ENCODE measurements around the gene EHD2. TPM values are rescaled to one million over a fixed set of nuclear protein-coding genes. Genes with fewer than 3 reads are reported as not detected.

EHD2 gene, protein sequence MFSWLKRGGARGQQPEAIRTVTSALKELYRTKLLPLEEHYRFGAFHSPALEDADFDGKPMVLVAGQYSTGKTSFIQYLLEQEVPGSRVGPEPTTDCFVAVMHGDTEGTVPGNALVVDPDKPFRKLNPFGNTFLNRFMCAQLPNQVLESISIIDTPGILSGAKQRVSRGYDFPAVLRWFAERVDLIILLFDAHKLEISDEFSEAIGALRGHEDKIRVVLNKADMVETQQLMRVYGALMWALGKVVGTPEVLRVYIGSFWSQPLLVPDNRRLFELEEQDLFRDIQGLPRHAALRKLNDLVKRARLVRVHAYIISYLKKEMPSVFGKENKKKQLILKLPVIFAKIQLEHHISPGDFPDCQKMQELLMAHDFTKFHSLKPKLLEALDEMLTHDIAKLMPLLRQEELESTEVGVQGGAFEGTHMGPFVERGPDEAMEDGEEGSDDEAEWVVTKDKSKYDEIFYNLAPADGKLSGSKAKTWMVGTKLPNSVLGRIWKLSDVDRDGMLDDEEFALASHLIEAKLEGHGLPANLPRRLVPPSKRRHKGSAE
- polyA plus RNA-seq (not detected in 2 replicates), polyA minus RNA-seq (not detected in 2 replicates)

DNA sequence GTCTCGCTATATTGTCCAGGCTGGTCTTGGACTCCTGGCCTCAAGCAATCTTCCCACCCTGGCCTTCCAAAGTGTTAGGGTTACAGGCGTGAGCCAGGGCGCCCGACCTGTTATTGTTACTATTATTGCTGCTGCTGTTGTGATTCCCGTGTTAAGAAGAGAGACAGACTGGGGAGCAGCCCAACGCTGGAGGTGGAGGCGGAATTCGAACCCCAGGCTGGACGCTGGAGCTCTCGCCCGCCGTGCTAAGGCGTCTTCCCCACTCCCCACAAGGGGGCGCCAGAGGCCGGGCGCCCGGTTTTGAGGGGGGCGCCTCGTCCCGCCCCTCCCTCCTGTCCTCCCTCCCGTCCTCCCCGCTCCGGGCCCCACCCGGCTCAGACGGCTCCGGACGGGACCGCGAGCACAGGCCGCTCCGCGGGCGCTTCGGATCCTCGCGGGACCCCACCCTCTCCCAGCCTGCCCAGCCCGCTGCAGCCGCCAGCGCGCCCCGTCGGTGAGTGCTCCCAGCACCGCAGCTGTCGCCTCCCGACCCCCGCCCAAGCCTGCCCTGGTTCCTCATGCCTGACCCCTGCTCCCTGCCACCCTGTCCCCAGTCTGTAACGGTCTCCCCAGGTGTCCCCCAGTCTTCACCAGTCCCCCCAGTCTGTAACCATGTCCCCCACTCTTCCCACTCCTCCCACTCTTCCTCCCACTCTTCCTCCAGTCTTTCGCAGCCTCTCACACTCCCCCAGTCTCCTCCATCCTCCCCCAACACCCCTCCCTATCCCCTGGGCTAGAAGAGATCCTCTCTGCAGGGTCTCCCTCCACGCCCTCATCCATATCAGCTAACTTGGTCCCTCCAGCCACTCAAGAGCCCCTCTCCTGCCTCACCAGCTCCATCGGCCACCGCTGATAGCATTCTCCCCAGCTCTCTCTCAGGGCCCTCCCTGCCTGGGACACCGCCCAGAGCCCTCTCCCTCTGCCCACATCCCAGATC lies at the start of gene EHD2:
Gene EHD2 (plus strand): TSS at position 377 of the 976 bp plus-strand sequence. CDS start 3,191 bp downstream, outside the sequence.
- Histone ChIP-seq H3F3A (ENCODE audit: insufficient read depth, low read length, poor library complexity, severe bottlenecking) (no peaks in the 10 kb centered on the region), H3K4me2 (ENCODE audit: low read length) (no peak within 1 kb of the TSS), H3K4me3 (ENCODE audit: low read length) (no peak within 1 kb of the TSS), H2AFZ (ENCODE audit: low read depth, low read length) (no peak within 1 kb of the TSS), H3K36me3 (ENCODE audit: insufficient read depth, low read length) (no peaks in the 10 kb centered on the region), H3K9me2 (ENCODE audit: insufficient read depth, low read length) (no peaks in the 10 kb centered on the region), H3K27ac (ENCODE audit: low read length) (no peak within 1 kb of the TSS), H4K20me1 (ENCODE audit: insufficient read depth) (no peaks in the 10 kb centered on the region), H3K27me3 (ENCODE audit: insufficient read depth, low read depth, low read length) (peaks cover 13% of the 10 kb centered on the region), H3K9me3 (ENCODE audit: low read length) (no peaks in the 10 kb centered on the region), H3K79me2 (replicated peaks; ENCODE audit: insufficient read depth, low read length) (no peaks in the 10 kb centered on the region), H3K9ac (ENCODE audit: low read length) (no peak within 1 kb of the TSS)
- TF ChIP-seq, protein P1, sequence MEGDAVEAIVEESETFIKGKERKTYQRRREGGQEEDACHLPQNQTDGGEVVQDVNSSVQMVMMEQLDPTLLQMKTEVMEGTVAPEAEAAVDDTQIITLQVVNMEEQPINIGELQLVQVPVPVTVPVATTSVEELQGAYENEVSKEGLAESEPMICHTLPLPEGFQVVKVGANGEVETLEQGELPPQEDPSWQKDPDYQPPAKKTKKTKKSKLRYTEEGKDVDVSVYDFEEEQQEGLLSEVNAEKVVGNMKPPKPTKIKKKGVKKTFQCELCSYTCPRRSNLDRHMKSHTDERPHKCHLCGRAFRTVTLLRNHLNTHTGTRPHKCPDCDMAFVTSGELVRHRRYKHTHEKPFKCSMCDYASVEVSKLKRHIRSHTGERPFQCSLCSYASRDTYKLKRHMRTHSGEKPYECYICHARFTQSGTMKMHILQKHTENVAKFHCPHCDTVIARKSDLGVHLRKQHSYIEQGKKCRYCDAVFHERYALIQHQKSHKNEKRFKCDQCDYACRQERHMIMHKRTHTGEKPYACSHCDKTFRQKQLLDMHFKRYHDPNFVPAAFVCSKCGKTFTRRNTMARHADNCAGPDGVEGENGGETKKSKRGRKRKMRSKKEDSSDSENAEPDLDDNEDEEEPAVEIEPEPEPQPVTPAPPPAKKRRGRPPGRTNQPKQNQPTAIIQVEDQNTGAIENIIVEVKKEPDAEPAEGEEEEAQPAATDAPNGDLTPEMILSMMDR (IDR thresholded peaks at IDR 0.05; ENCODE audit: poor library complexity, severe bottlenecking): no peak
- TF ChIP-seq POLR2AphosphoS5 (IDR thresholded peaks at IDR 0.05) (no peak), EZH2 (IDR thresholded peaks at IDR 0.05; ENCODE audit: borderline replicate concordance, insufficient read depth, low read length, poor library complexity, severe bottlenecking) (no peak), MXI1 (conservative IDR thresholded peaks at IDR 0.05; ENCODE audit: poor library complexity, severe bottlenecking) (no peak), SMC3 (conservative IDR thresholded peaks at IDR 0.05; ENCODE audit: poor library complexity) (no peak), EP300 (conservative IDR thresholded peaks at IDR 0.05; ENCODE audit: poor library complexity, severe bottlenecking) (no peak)
- TF ChIP-seq, protein P2, sequence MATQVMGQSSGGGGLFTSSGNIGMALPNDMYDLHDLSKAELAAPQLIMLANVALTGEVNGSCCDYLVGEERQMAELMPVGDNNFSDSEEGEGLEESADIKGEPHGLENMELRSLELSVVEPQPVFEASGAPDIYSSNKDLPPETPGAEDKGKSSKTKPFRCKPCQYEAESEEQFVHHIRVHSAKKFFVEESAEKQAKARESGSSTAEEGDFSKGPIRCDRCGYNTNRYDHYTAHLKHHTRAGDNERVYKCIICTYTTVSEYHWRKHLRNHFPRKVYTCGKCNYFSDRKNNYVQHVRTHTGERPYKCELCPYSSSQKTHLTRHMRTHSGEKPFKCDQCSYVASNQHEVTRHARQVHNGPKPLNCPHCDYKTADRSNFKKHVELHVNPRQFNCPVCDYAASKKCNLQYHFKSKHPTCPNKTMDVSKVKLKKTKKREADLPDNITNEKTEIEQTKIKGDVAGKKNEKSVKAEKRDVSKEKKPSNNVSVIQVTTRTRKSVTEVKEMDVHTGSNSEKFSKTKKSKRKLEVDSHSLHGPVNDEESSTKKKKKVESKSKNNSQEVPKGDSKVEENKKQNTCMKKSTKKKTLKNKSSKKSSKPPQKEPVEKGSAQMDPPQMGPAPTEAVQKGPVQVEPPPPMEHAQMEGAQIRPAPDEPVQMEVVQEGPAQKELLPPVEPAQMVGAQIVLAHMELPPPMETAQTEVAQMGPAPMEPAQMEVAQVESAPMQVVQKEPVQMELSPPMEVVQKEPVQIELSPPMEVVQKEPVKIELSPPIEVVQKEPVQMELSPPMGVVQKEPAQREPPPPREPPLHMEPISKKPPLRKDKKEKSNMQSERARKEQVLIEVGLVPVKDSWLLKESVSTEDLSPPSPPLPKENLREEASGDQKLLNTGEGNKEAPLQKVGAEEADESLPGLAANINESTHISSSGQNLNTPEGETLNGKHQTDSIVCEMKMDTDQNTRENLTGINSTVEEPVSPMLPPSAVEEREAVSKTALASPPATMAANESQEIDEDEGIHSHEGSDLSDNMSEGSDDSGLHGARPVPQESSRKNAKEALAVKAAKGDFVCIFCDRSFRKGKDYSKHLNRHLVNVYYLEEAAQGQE (IDR thresholded peaks at IDR 0.05; ENCODE audit: borderline replicate concordance): no peak

DNA sequence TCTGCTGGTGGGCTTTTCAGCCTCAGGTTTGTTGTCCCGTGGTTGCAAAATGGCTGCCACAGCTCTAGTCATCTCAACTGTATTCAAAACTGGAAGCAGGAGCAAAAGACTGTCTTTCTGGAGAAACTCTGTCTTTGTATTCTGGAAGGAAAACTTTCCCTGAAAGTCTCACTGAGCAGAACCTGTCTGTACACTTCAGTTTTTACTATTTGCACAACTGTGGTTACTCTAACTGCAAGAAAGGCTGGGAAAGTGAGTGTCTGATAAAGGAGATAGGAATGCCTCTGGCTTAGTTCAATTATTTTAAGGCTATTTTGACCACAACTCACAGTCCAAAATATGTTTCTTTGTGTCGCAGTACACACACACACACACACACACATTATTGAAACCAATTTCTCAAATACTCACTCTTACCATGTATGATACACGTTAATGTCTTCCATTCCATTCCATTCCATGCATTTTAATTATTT lies 49.7 kb upstream of the EHD2 start:
- peaks cover 33% of the 10 kb centered on the region for H3K79me2 ChIP-seq (replicated peaks; ENCODE audit: insufficient read depth, low read length)
- TF ChIP-seq EP300 (conservative IDR thresholded peaks at IDR 0.05; ENCODE audit: poor library complexity, severe bottlenecking) (no peak), EZH2 (IDR thresholded peaks at IDR 0.05; ENCODE audit: borderline replicate concordance, insufficient read depth, low read length, poor library complexity, severe bottlenecking) (no peak)
- TF ChIP-seq, protein P1 (IDR thresholded peaks at IDR 0.05; ENCODE audit: poor library complexity, severe bottlenecking): no peak
- no peaks in the 10 kb centered on the region for H4K20me1 ChIP-seq (ENCODE audit: insufficient read depth)
- no peaks in the 10 kb centered on the region for H3K9me2 ChIP-seq (ENCODE audit: insufficient read depth, low read length)
- no peak overlapping the region for H2AFZ ChIP-seq (ENCODE audit: low read depth, low read length)
- H3K4me3 ChIP-seq (ENCODE audit: low read length): no peak overlapping the region
- no peaks in the 10 kb centered on the region for H3K9me3 ChIP-seq (ENCODE audit: low read length)
- no peaks in the 10 kb centered on the region for H3K36me3 ChIP-seq (ENCODE audit: insufficient read depth, low read length)
- H3K27ac ChIP-seq (ENCODE audit: low read length): no peak overlapping the region
- no peaks in the 10 kb centered on the region for H3F3A ChIP-seq (ENCODE audit: insufficient read depth, low read length, poor library complexity, severe bottlenecking)
- no peak overlapping the region for H3K9ac ChIP-seq (ENCODE audit: low read length)
- no peak overlapping the region for H3K4me2 ChIP-seq (ENCODE audit: low read length)
- no peaks in the 10 kb centered on the region for H3K27me3 ChIP-seq (ENCODE audit: insufficient read depth, low read depth, low read length)

Data from neural cell (in vitro differentiated cells).